Upper lobe of right lung (tissue), 1 donor: ENCODE data around the gene ERGIC1. TPM values are rescaled to one million over a fixed set of nuclear protein-coding genes. Genes with fewer than 3 reads are reported as not detected.
"Not testable (repeated sequence)": the region's sequence is repeated elsewhere in the genome, so short reads cannot be mapped to it uniquely, and the experiment has no call there.

Experiments used
- ATAC-seq: fragments of 200-7000 bp; cut with Tn5 transposase; one replicate; pipeline ENCODE4 v1.9.1; 2020; ENCODE audit warnings: mild to moderate bottlenecking, moderate library complexity
- DNase-seq: peaks from one replicate; pipeline ENCODE4 v3.0.0-alpha.2; 2020
- H3K27ac ChIP-seq: fragments of 200-600 bp; one replicate; pipeline ENCODE4 v1.8.0; 2022
- H3K27me3 ChIP-seq: fragments of 200-600 bp; one replicate; pipeline ENCODE4 v1.8.0; 2022; ENCODE audit warnings: mild to moderate bottlenecking
- H3K36me3 ChIP-seq: fragments of 200-600 bp; one replicate; pipeline ENCODE4 v1.8.0; 2022
- H3K4me1 ChIP-seq: fragments of 200-600 bp; one replicate; pipeline ENCODE4 v1.8.0; 2022
- H3K4me3 ChIP-seq: fragments of 200-600 bp; one replicate; pipeline ENCODE4 v1.8.0; 2022; ENCODE audit warnings: mild to moderate bottlenecking
- H3K9me3 ChIP-seq: fragments of 200-600 bp; one replicate; pipeline ENCODE4 v1.8.0; 2022
- CTCF ChIP-seq: fragments of 200-600 bp; IDR thresholded peaks from one replicate; pipeline ENCODE4 v1.8.0; 2022; ENCODE audit warnings: antibody characterized with exemption
- intact Hi-C: fragments of 100-400 bp; cut with DNase I; formaldehyde crosslinking; loops from one replicate; pipeline ENCODE4 v1.11.0; 2022
- total RNA-seq: library from RNA; stranded (reverse); fragmentation: NEBNext Ultra II Directional; extraction: Animal tissue kit (Norgen Biotek cat#: 25700); gene quantifications from one replicate; pipeline ENCODE4 v1.2.1, GENCODE V29; 2021
- donor health status: DM: no; HTN: yes; CAD: no; lungs with severe emphysema.

Gene ERGIC1
- total RNA-seq, 1 donor from 2014 or later: 186 TPM

GRCh38 chr5:172849606-172850453 is 15.8 kb downstream of the ERGIC1 start:
- DNase-seq (no peak), ATAC-seq (peak; percentile 36)
- TF ChIP-seq CTCF: no peak
- H3K9me3 ChIP-seq: no peaks in the 10 kb centered on the region
- intact Hi-C loops: no loop called here
- no peaks in the 10 kb centered on the region for H3K27me3 ChIP-seq
- H3K36me3 ChIP-seq: no peaks in the 10 kb centered on the region
- H3K4me1 ChIP-seq: peaks cover 53% of the 10 kb centered on the region
- H3K4me3 ChIP-seq: no peak overlapping the region
- peak overlapping the region; percentile 13 for H3K27ac ChIP-seq

GRCh38 chr5:172850454-172850797 is 16.4 kb downstream of the ERGIC1 start:
- DNase-seq (no peak), ATAC-seq (no peak)
- intact Hi-C loops: no loop called here
- H3K36me3 ChIP-seq: no peaks in the 10 kb centered on the region
- H3K27me3 ChIP-seq: no peaks in the 10 kb centered on the region
- peak overlapping the region; percentile 13 for H3K27ac ChIP-seq
- no peak for TF ChIP-seq CTCF
- H3K4me1 ChIP-seq: peaks cover 56% of the 10 kb centered on the region
- no peaks in the 10 kb centered on the region for H3K9me3 ChIP-seq
- H3K4me3 ChIP-seq: no peak overlapping the region

GRCh38 chr5:172851254-172851653 is 17.2 kb downstream of the ERGIC1 start:
- H3K9me3 ChIP-seq, H3K36me3 ChIP-seq, DNase-seq, intact Hi-C loops, H3K4me3 ChIP-seq, H3K27me3 ChIP-seq, ATAC-seq, H3K27ac ChIP-seq: not testable (repeated sequence)
- peaks cover 60% of the 10 kb centered on the region for H3K4me1 ChIP-seq

- no peak for DNase-seq
- no peak for TF ChIP-seq CTCF
- H3K27ac ChIP-seq: peak overlapping the region; percentile 63
- H3K4me1 ChIP-seq: peaks cover 49% of the 10 kb centered on the region
- H3K9me3 ChIP-seq: no peaks in the 10 kb centered on the region
- intact Hi-C loops: no loop called here
- no peak for ATAC-seq
- no peaks in the 10 kb centered on the region for H3K36me3 ChIP-seq
- H3K27me3 ChIP-seq: no peaks in the 10 kb centered on the region
- no peak overlapping the region for H3K4me3 ChIP-seq
Observed at GRCh38 chr5:172852490-172853354, 18.7 kb downstream of the ERGIC1 start.

- H3K36me3 ChIP-seq: no peaks in the 10 kb centered on the region
- intact Hi-C loops: no loop called here
- peaks cover 57% of the 10 kb centered on the region for H3K4me1 ChIP-seq
- DNase-seq (no peak), ATAC-seq (peak; percentile 25)
- no peak for TF ChIP-seq CTCF
- no peaks in the 10 kb centered on the region for H3K27me3 ChIP-seq
- no peak overlapping the region for H3K4me3 ChIP-seq
- H3K9me3 ChIP-seq: no peaks in the 10 kb centered on the region
- peak overlapping the region; percentile 63 for H3K27ac ChIP-seq
Observed at GRCh38 chr5:172853355-172853975, 19.4 kb downstream of the ERGIC1 start.
